SJCRH30 (cell line): ENCODE measurements around the gene MMAA. TPM values are rescaled to one million over a fixed set of nuclear protein-coding genes. Genes with fewer than 3 reads are reported as not detected.
"Not testable (repeated sequence)": the region's sequence is repeated elsewhere in the genome, so short reads cannot be mapped to it uniquely, and the experiment has no call there.

Source experiments
- DNase-seq, 2 experiments: peaks; one replicate each; pipeline ENCODE4 v3.0.0-alpha.2; 2015 to 2020
- H3K27ac ChIP-seq: fragments of 250-450 bp; sonication (Bioruptor Pico); 2 replicates; pipeline ENCODE4 v1.5.1; 2020; ENCODE audit warnings: mild to moderate bottlenecking, moderate library complexity
- H3K27me3 ChIP-seq: fragments of 250-450 bp; sonication (Bioruptor Pico); 2 replicates; pipeline ENCODE4 v1.5.1; 2020; ENCODE audit warnings: mild to moderate bottlenecking, moderate library complexity
- H3K36me3 ChIP-seq: fragments of 250-450 bp; sonication (Bioruptor Pico); 2 replicates; pipeline ENCODE4 v1.5.1; 2020; ENCODE audit warnings: mild to moderate bottlenecking, moderate library complexity
- H3K4me1 ChIP-seq: fragments of 250-450 bp; sonication (Bioruptor Pico); 2 replicates; pipeline ENCODE4 v1.5.1; 2020; ENCODE audit warnings: mild to moderate bottlenecking, moderate library complexity
- H3K4me3 ChIP-seq: fragments of 250-450 bp; sonication (Bioruptor Pico); 2 replicates; pipeline ENCODE4 v1.5.1; 2020; ENCODE audit warnings: mild to moderate bottlenecking, moderate library complexity
- H3K9me3 ChIP-seq: fragments of 250-450 bp; sonication (Bioruptor Pico); replicated peaks from 2 replicates; pipeline ENCODE4 v1.5.1; 2020; ENCODE audit warnings: mild to moderate bottlenecking, moderate library complexity
- total RNA-seq: library from RNA; depleted of rRNA; stranded (reverse); fragments of >200 nt; shearing (Covaris generic); gene quantifications from 2 replicates; pipeline ENCODE4 v1.2.3, GENCODE V29; 2014

MMAA gene
- total RNA-seq, 1 experiment from 2014 or later, result 3.6 TPM

GRCh38 chr4:145618210-145618931, 814 bp upstream of the MMAA start:
- Histone ChIP-seq H3K27ac (peak overlapping the region; percentile 88), H3K4me1 (no peaks in the 10 kb centered on the region), H3K4me3 (peak overlapping the region; percentile 84), H3K36me3 (no peaks in the 10 kb centered on the region), H3K9me3 (no peaks in the 10 kb centered on the region), H3K27me3 (no peaks in the 10 kb centered on the region)
- peak in 1 of 2 experiments; percentile 16 for DNase-seq

DNA sequence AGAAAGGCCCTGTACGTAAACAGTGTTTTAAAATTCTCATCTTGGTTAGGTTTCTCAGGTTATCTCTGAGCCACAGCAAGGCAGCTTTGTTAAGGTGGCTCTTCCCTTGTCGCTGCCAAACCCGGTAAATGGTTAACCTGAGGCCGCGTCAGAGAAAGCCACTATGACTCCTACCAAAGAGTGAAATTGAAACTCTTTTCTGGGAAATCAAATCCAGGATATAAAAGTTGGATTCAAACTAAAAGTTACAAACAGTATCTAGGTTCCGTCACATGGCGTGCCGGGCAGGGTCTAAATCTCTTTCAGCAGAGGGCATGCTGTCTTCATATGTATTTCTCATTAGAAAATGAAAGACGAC, 433 bp downstream of the MMAA start:
- H3K9me3 ChIP-seq, result no peaks in the 10 kb centered on the region
- peak overlapping the region; percentile 84 for H3K4me3 ChIP-seq
- no peak for DNase-seq
- H3K4me1 ChIP-seq, result no peaks in the 10 kb centered on the region
- H3K27me3 ChIP-seq, result no peaks in the 10 kb centered on the region
- H3K27ac ChIP-seq, result peak overlapping the region; percentile 88
- no peaks in the 10 kb centered on the region for H3K36me3 ChIP-seq

DNA sequence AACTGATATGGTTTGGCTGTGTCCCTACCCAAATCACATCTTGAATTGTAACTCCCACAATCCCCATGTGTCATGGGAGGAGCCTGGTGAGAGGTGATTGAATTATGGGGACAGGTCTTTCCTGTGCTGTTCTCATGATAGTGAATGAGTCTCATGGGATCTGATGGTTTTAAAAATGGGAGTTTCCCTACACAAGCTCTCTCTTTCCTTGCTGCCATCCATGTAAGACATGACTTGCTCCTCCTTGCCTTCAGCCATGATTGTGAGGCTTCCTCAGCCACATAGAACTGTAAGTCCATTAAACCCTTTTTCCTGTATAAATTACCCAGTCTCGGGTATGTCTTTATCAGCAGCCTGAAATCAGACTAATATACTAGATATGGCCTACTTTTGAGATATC, 2.9 kb downstream of the MMAA start:
- not testable (repeated sequence) for H3K36me3 ChIP-seq, H3K27me3 ChIP-seq, H3K27ac ChIP-seq, H3K4me3 ChIP-seq, DNase-seq, H3K9me3 ChIP-seq
- H3K4me1 ChIP-seq, result peaks cover 18% of the 10 kb centered on the region

- no peaks in the 10 kb centered on the region for H3K9me3 ChIP-seq
- no peak overlapping the region for H3K4me3 ChIP-seq
- no peak overlapping the region for H3K27ac ChIP-seq
- no peaks in the 10 kb centered on the region for H3K27me3 ChIP-seq
- no peaks in the 10 kb centered on the region for H3K36me3 ChIP-seq
- no peak for DNase-seq
- peaks cover 19% of the 10 kb centered on the region for H3K4me1 ChIP-seq
Measured at GRCh38 chr4:145623831-145624230, 4.6 kb downstream of the MMAA start.

DNA sequence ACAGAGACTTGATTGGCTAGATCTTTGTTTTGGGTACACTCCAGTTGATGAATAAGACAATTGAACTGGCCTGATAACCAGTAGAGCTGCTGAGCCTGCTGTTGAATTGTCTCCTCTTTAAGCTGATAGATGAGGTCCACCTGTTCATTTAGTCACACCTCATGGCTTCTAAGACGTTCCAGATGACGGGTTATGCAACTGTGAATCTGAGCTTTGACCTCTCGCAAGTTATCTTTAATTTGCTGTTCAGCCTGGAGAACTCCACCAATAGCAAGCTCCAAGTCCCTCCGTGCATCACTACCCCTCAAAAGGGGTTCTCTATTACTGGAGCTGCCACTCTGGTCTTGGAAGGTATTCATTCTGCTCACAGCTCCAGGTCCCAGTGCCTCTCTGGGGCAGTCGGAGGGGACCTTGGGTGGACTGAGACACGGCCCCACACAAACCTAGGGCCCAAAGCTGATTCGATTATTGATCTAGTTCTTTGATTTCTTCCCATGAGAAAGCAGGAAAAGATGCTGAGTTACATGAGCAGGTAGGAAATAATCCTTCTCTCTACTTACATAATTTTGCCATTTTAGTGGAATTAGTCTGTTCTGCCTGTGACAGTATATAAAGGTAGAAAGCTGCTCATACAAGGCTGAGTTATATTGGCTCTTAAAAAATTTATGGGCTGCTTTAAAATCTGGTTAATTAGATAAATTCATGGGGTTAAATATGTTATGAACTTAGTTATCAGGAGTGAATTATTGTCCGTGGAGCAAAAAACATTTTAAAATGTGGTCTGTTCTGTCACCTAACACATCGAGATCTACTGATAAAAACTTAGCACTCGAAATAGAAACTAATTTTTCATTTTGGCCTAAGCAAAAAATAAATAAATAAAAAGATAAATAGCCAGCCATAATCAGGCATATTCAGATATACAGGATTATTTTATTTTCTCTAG, 6.8 kb downstream of the MMAA start:
- H3K27ac ChIP-seq, result peak overlapping the region; percentile 26
- no peak overlapping the region for H3K4me3 ChIP-seq
- no peaks in the 10 kb centered on the region for H3K9me3 ChIP-seq
- no peaks in the 10 kb centered on the region for H3K27me3 ChIP-seq
- no peaks in the 10 kb centered on the region for H3K36me3 ChIP-seq
- H3K4me1 ChIP-seq, result peaks cover 19% of the 10 kb centered on the region
- DNase-seq, result peak; percentile 12 to 54

DNA sequence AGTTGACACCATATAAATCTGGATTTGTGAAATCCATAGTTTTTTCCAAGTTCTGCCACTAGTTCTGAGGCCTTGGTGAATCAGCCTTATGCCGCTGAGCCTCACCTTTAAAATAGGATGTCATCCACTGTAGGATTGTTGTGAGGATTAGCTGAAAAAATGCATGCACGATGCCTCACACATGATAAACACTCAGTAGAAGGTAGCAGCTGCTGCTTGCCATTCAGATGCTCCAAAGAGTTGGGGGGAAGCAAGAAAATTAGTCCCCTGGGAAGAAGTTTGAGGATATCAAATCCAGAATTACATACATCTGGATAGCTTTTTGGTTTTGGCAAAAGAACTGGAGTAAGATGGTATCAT, 7.4 kb downstream of the MMAA start:
- H3K36me3 ChIP-seq, result no peaks in the 10 kb centered on the region
- H3K4me3 ChIP-seq, result no peak overlapping the region
- H3K9me3 ChIP-seq, result no peaks in the 10 kb centered on the region
- no peaks in the 10 kb centered on the region for H3K27me3 ChIP-seq
- H3K27ac ChIP-seq, result peak overlapping the region; percentile 26; the same call in 1 of the 2 replicates
- peak; percentile 62 to 77 for DNase-seq
- H3K4me1 ChIP-seq, result peaks cover 19% of the 10 kb centered on the region

DNA sequence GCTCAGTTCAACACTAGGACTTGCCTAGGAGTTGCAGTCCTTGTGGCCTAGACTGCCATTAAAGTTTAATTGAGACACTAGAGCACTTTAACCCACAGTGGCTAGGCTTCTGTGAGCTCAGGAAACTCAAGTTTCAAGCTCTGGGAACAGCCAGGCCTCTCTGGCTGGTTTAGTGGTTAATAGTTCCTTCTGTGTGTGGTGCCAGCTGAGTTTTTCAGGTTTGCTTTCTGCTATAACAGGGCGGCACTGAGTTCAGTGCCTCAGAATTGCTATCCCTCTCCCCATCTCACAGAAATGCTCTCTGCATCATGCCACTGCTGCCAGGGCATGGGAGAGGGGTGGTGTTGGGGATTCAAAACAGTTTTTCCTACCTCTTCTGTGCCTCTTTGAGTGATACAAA, 15.9 kb downstream of the MMAA start:
- no peak overlapping the region for H3K4me3 ChIP-seq
- no peak overlapping the region for H3K27ac ChIP-seq
- no peak for DNase-seq
- H3K36me3 ChIP-seq, result no peaks in the 10 kb centered on the region; the same call in 1 of the 2 replicates
- H3K4me1 ChIP-seq, result no peaks in the 10 kb centered on the region
- H3K9me3 ChIP-seq, result no peaks in the 10 kb centered on the region
- no peaks in the 10 kb centered on the region for H3K27me3 ChIP-seq

DNA sequence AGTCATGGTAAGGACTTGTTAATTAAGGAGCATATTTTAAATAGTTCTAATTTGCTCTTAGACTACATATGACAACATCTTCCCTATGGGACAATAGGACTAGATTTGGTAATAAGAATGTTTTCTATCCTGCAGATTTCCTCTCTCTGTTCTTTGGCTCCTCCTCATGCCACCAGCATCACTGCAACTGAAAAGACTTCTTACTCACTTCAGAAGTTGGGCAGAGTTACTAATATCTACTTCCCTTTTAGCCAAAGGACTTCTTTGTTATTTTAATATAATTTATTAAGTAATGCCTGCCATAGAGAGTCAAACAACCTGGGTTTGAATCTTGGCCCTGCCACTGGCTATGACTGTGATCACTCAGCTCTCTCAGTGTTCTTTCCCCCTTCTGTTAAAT, 16.4 kb downstream of the MMAA start:
- H3K36me3 ChIP-seq, result no peaks in the 10 kb centered on the region; the same call in 1 of the 2 replicates
- no peaks in the 10 kb centered on the region for H3K27me3 ChIP-seq
- H3K4me3 ChIP-seq, result no peak overlapping the region
- H3K9me3 ChIP-seq, result no peaks in the 10 kb centered on the region
- H3K27ac ChIP-seq, result no peak overlapping the region
- H3K4me1 ChIP-seq, result no peaks in the 10 kb centered on the region
- DNase-seq, result no peak

DNA sequence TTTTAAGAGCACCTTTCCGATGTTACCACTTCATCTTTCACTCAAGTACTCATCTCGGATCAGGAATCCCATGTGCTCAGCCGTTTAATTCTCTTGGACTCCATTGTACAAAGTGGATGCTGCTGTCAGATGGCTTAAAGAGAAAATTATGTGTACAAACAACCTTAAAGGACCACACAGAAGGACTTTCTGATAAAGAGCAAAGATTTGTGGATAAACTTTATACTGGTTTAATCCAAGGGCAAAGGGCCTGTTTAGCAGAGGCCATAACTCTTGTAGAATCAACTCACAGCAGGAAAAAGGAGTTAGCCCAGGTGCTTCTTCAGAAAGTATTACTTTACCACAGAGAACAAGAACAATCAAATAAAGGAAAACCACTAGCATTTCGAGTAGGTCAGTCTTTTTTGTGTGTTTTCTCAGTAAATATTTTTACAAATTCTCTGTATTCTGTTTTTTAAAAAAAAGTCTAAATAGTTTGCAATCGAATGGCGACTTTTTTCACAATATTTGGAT, 20.1 kb downstream of the MMAA start:
- no peaks in the 10 kb centered on the region for H3K9me3 ChIP-seq
- DNase-seq, result no peak
- H3K4me3 ChIP-seq, result no peak overlapping the region
- no peak overlapping the region for H3K27ac ChIP-seq
- H3K27me3 ChIP-seq, result no peaks in the 10 kb centered on the region
- no peaks in the 10 kb centered on the region for H3K36me3 ChIP-seq
- H3K4me1 ChIP-seq, result no peaks in the 10 kb centered on the region

GRCh38 chr4:145640236-145640635, 21.1 kb downstream of the MMAA start:
- not testable (repeated sequence) for H3K27ac ChIP-seq, H3K36me3 ChIP-seq, H3K4me1 ChIP-seq, H3K27me3 ChIP-seq, H3K9me3 ChIP-seq, H3K4me3 ChIP-seq
- peak in 1 of 2 experiments; percentile 6 for DNase-seq

DNA sequence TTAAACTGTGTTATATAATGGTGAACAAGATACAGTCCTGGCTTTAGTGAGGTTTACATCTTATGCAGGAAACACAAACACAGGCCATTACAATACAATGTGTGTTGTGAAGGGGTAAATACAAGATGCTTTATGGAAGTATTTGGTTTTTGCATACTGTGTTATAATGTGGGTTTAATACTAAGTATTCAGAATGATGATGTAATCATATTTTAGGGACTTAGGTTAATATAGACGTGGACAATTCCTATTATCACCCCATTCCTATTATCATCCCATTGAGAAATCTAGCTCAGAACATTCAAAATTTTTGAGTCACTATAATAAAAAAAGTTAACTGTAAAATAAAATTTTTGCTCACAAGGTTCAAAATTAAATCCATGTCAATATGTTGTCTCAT, 24.1 kb downstream of the MMAA start:
- Histone ChIP-seq H3K27ac (no peak overlapping the region), H3K4me1 (no peaks in the 10 kb centered on the region)
- DNase-seq, result no peak

GRCh38 chr4:145644699-145645098, 25.5 kb downstream of the MMAA start:
- H3K9me3 ChIP-seq, result no peaks in the 10 kb centered on the region
- no peaks in the 10 kb centered on the region for H3K36me3 ChIP-seq
- DNase-seq, result no peak
- no peaks in the 10 kb centered on the region for H3K27me3 ChIP-seq
- no peak overlapping the region for H3K27ac ChIP-seq
- H3K4me1 ChIP-seq, result no peaks in the 10 kb centered on the region
- H3K4me3 ChIP-seq, result no peak overlapping the region

More for the DNA sequence above, 24.1 kb downstream of the MMAA start:
- Histone ChIP-seq H3K36me3 (no peaks in the 10 kb centered on the region), H3K27me3 (no peaks in the 10 kb centered on the region), H3K9me3 (no peaks in the 10 kb centered on the region), H3K4me3 (no peak overlapping the region)

DNA sequence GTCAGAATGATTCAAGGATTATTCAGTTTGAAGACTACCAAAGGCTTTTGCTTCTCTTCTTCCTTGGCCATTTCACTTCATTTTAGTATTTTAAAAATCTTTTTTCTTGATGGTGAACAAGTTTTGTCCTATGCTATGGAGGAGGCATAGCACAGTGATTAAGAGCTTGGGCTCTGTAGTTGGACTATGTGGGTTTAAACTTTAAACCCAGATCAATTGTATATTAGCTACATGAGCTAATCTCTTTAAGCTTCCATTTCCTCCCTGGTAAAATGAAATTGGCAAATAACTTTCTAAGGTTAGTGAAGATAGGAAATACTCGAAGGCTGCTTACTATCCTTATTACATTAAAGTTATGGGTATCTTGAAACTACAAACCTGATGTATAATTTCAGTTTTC, 37.0 kb downstream of the MMAA start:
- DNase-seq, result no peak
- Histone ChIP-seq H3K4me3 (no peak overlapping the region), H3K27ac (no peak overlapping the region), H3K36me3 (no peaks in the 10 kb centered on the region), H3K27me3 (no peaks in the 10 kb centered on the region), H3K9me3 (no peaks in the 10 kb centered on the region), H3K4me1 (no peaks in the 10 kb centered on the region)

GRCh38 chr4:145660064-145660463, 40.9 kb downstream of the MMAA start:
- no peak for DNase-seq
- Histone ChIP-seq H3K27ac (no peak overlapping the region), H3K4me1 (no peaks in the 10 kb centered on the region), H3K4me3 (no peak overlapping the region), H3K36me3 (no peaks in the 10 kb centered on the region), H3K9me3 (no peaks in the 10 kb centered on the region), H3K27me3 (no peaks in the 10 kb centered on the region)

GRCh38 chr4:145663194-145663593, 44.0 kb downstream of the MMAA start:
- Histone ChIP-seq H3K4me1 (no peaks in the 10 kb centered on the region), H3K4me3 (no peak overlapping the region), H3K9me3 (no peaks in the 10 kb centered on the region), H3K36me3 (no peaks in the 10 kb centered on the region), H3K27me3 (no peaks in the 10 kb centered on the region), H3K27ac (no peak overlapping the region)
- no peak for DNase-seq
